HepG2 (cell line): ENCODE data around the gene TCF12. TPM values are rescaled to one million over a fixed set of nuclear protein-coding genes. Genes with fewer than 3 reads are reported as not detected.

Experiments
- AGO1 ChIP-seq: fragments of 200-400 bp; formaldehyde crosslinking; IDR thresholded peaks from 2 replicates; pipeline ENCODE4 v1.6.1; 2017; ENCODE audit warnings: mild to moderate bottlenecking, low read depth, low read length, moderate library complexity; ENCODE audit not compliant: poor library complexity, severe bottlenecking
- HOXA3 ChIP-seq: sonication (generic); formaldehyde crosslinking; IDR thresholded peaks from 2 replicates; pipeline ENCODE4 v1.5.0; 2020; ENCODE audit warnings: missing genetic modification reagents
- MLXIP ChIP-seq: sonication (generic); formaldehyde crosslinking; IDR thresholded peaks from 2 replicates; pipeline ENCODE4 v1.9.0; 2021; ENCODE audit warnings: missing genetic modification reagents, borderline replicate concordance
- MNT ChIP-seq: fragments of 450-650 bp; IDR thresholded peaks from 2 replicates; pipeline ENCODE4 v1.6.1; 2016
- MTA1 ChIP-seq: sonication (generic); formaldehyde crosslinking; IDR thresholded peaks from 2 replicates; pipeline ENCODE4 v1.4.0; 2020; ENCODE audit warnings: missing genetic modification reagents, mild to moderate bottlenecking, borderline replicate concordance
- NR0B2 ChIP-seq: sonication (generic); formaldehyde crosslinking; IDR thresholded peaks from 2 replicates; pipeline ENCODE4 v1.4.0; 2020; ENCODE audit warnings: mild to moderate bottlenecking, missing genetic modification reagents
- PAXIP1 ChIP-seq: sonication (generic); formaldehyde crosslinking; conservative IDR thresholded peaks from 2 replicates; pipeline ENCODE4 v1.4.0; 2020; ENCODE audit warnings: mild to moderate bottlenecking, missing genetic modification reagents, moderate library complexity
- SAP130 ChIP-seq: IDR thresholded peaks from 2 replicates; pipeline ENCODE4 v1.6.1; 2016; ENCODE audit warnings: low read depth
- SETDB1 ChIP-seq: sonication (generic); formaldehyde crosslinking; IDR thresholded peaks from 2 replicates; pipeline ENCODE4 v1.5.1; 2020; ENCODE audit warnings: missing genetic modification reagents, mild to moderate bottlenecking, borderline replicate concordance
- SPEN ChIP-seq: sonication (generic); formaldehyde crosslinking; IDR thresholded peaks from 2 replicates; pipeline ENCODE4 v1.5.1; 2020; ENCODE audit warnings: low read depth, mild to moderate bottlenecking, missing genetic modification reagents
- ZGPAT ChIP-seq: IDR thresholded peaks from 2 replicates; pipeline ENCODE4 v1.6.1; 2016; ENCODE audit warnings: mild to moderate bottlenecking
- ZNF205 ChIP-seq: IDR thresholded peaks from 2 replicates; pipeline ENCODE4 v1.6.1; 2018; ENCODE audit warnings: missing biosample characterization, missing genetic modification reagents
- ZNF501 ChIP-seq: sonication (generic); formaldehyde crosslinking; IDR thresholded peaks from 2 replicates; pipeline ENCODE4 v1.5.1; 2020; ENCODE audit warnings: mild to moderate bottlenecking, moderate library complexity, missing genetic modification reagents
- ZNF547 ChIP-seq: sonication (generic); formaldehyde crosslinking; IDR thresholded peaks from 2 replicates; pipeline ENCODE4 v1.5.1; 2020; ENCODE audit warnings: mild to moderate bottlenecking, missing genetic modification reagents
- ZNF549 ChIP-seq: sonication (generic); formaldehyde crosslinking; IDR thresholded peaks from 2 replicates; pipeline ENCODE4 v1.5.0; 2020; ENCODE audit warnings: missing genetic modification reagents
- ZNF564 ChIP-seq: sonication (generic); formaldehyde crosslinking; IDR thresholded peaks from 2 replicates; pipeline ENCODE4 v1.8.1; 2023; ENCODE audit warnings: mild to moderate bottlenecking, missing genetic modification reagents
- ZNF670 ChIP-seq: sonication (generic); formaldehyde crosslinking; IDR thresholded peaks from 2 replicates; pipeline ENCODE4 v1.8.0; 2022; ENCODE audit warnings: mild to moderate bottlenecking, missing genetic modification reagents, borderline replicate concordance
- ZNF7 ChIP-seq: IDR thresholded peaks from 2 replicates; pipeline ENCODE4 v1.6.1; 2016; ENCODE audit warnings: missing biosample characterization, missing genetic modification reagents
- ZNF780A ChIP-seq: sonication (generic); formaldehyde crosslinking; IDR thresholded peaks from 2 replicates; pipeline ENCODE4 v1.8.0; 2022; ENCODE audit warnings: mild to moderate bottlenecking, missing genetic modification reagents, moderate library complexity
- polyA plus RNA-seq, 8 experiments: library from polyadenylated mRNA; depleted of rRNA in 3 of 8; stranded (reverse) in 7 of 8; unstranded in 1 of 8; fragments of >200 nt; fragmentation: Illumina TruSeq in 4 of 8; extraction: Trizol in 4 of 8; gene quantifications; 2 replicates each; pipeline versions ENCODE4 v1.2.1 to v1.2.3, GENCODE V29; 2011 to 2016; ENCODE audit warnings: low read depth in 4 of 8, missing spikeins in 1 of 8, mixed read lengths in 1 of 8; ENCODE audit not compliant: insufficient read depth in 1 of 8
- total RNA-seq, 5 experiments: library from RNA; depleted of rRNA; stranded (reverse); fragments of >200 nt; fragmentation: Illumina TruSeq; extraction: Trizol; gene quantifications; 2 replicates each; pipeline ENCODE4 v1.2.3, GENCODE V29; 2016; ENCODE audit warnings: low read depth in 1 of 5

TCF12 gene
- total and polyA plus RNA-seq, 2 of the 13 experiments (the other 11 are each of a cell fraction or from before 2014, with no cell fraction given), result 48.6 to 51.1 TPM

GRCh38 chr15:57312318-57313133, 394.1 kb downstream of the TCF12 start (continued):
- TF ChIP-seq SETDB1 (CRISPR knock-in tag), result no peak
- 0 out of 2 replicates have a peak, but pooled peaks have one; percentile 41 for TF ChIP-seq ZNF205 (CRISPR knock-in tag)
- TF ChIP-seq ZNF780A (CRISPR knock-in tag), result no peak
- no peak for TF ChIP-seq MNT
- no peak for TF ChIP-seq ZNF547
- peak; percentile 25; the same call in 1 of the 2 replicates for TF ChIP-seq ZGPAT (CRISPR knock-in tag)
- TF ChIP-seq PAXIP1 (CRISPR knock-in tag), result 0 out of 2 replicates have a peak, but pooled peaks have one; percentile 46
- no peak for TF ChIP-seq ZNF670 (CRISPR knock-in tag)
- no peak for TF ChIP-seq ZNF564
- TF ChIP-seq NR0B2 (CRISPR knock-in tag), result no peak
- TF ChIP-seq ZNF549 (CRISPR knock-in tag), result no peak
- TF ChIP-seq ZNF7 (CRISPR knock-in tag), result no peak
- TF ChIP-seq HOXA3 (CRISPR knock-in tag), result no peak
- no peak; the same call in 1 of the 2 replicates for TF ChIP-seq SAP130 (CRISPR knock-in tag)
- no peak for TF ChIP-seq ZNF501 (CRISPR knock-in tag)
- no peak for TF ChIP-seq AGO1
- 0 out of 2 replicates have a peak, but pooled peaks have one; percentile 31 for TF ChIP-seq MTA1 (CRISPR knock-in tag)
- TF ChIP-seq SPEN (CRISPR knock-in tag), result no peak
- TF ChIP-seq MLXIP (CRISPR knock-in tag), result no peak
